Ishikawa (cell line): ENCODE data around the gene VMO1.

Experiments
- CEBPB ChIP-seq: IDR thresholded peaks from 2 replicates; pipeline ENCODE4 v1.6.1; 2012
- CREB1 ChIP-seq: IDR thresholded peaks from 2 replicates; pipeline ENCODE4 v1.6.1; 2012; ENCODE audit warnings: low read depth
- EP300 ChIP-seq: IDR thresholded peaks from 2 replicates; pipeline ENCODE4 v1.6.1; 2012; ENCODE audit warnings: borderline replicate concordance
- FOXM1 ChIP-seq: IDR thresholded peaks from 2 replicates; pipeline ENCODE4 v1.6.1; 2012; ENCODE audit warnings: low read depth, borderline replicate concordance
- RAD21 ChIP-seq: IDR thresholded peaks from 2 replicates; pipeline ENCODE4 v1.6.1; 2012; ENCODE audit warnings: low read depth
- REST ChIP-seq: IDR thresholded peaks from 2 replicates; pipeline ENCODE4 v1.6.1; 2012; ENCODE audit warnings: low read depth, mild to moderate bottlenecking
- TAF1 ChIP-seq: IDR thresholded peaks from 2 replicates; pipeline ENCODE4 v1.6.1; 2012; ENCODE audit warnings: low read depth, mild to moderate bottlenecking
- TCF12 ChIP-seq: IDR thresholded peaks from 2 replicates; pipeline ENCODE4 v1.6.1; 2012; ENCODE audit warnings: low read depth
- TEAD4 ChIP-seq: IDR thresholded peaks from 2 replicates; pipeline ENCODE4 v1.6.1; 2012
- YY1 ChIP-seq: IDR thresholded peaks from 2 replicates; pipeline ENCODE4 v1.6.1; 2012; ENCODE audit warnings: low read depth
- TF ChIP-seq, protein P1 (sequence below): IDR thresholded peaks from 2 replicates; pipeline ENCODE4 v1.6.1; 2012
- TF ChIP-seq, protein P2 (sequence below): IDR thresholded peaks from 2 replicates; pipeline ENCODE4 v1.6.1; 2012

DNA sequence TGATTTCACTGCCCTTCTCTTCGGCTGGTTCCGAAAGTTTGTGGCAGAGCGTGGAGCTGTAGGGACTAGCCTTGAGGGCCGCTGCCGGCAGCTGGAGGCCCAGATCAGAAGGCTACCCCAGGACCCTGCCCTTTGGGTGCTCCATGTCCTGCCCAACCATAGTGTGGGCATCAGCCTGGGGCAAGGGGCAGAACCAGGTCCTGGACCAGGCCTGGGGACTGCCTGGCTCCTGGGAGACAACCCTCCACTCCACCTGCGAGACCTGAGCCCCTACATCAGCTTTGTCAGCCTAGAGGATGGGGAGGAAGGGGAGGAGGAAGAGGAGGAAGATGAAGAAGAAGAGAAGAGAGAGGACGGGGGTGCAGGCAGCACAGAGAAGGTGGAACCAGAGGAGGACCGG is 45.6 kb downstream of the VMO1 start:
- no peak for TF ChIP-seq TAF1
- TF ChIP-seq YY1: no peak
- no peak for TF ChIP-seq RAD21
- TF ChIP-seq TEAD4: no peak
- TF ChIP-seq EP300: no peak
- no peak for TF ChIP-seq TCF12
- no peak for TF ChIP-seq CEBPB
- TF ChIP-seq, protein P1, sequence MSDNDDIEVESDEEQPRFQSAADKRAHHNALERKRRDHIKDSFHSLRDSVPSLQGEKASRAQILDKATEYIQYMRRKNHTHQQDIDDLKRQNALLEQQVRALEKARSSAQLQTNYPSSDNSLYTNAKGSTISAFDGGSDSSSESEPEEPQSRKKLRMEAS: no peak
- TF ChIP-seq, protein P2, sequence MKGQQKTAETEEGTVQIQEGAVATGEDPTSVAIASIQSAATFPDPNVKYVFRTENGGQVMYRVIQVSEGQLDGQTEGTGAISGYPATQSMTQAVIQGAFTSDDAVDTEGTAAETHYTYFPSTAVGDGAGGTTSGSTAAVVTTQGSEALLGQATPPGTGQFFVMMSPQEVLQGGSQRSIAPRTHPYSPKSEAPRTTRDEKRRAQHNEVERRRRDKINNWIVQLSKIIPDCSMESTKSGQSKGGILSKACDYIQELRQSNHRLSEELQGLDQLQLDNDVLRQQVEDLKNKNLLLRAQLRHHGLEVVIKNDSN: no peak
- TF ChIP-seq REST: no peak
- TF ChIP-seq FOXM1: no peak
- no peak for TF ChIP-seq CREB1
